HepG2 (cell line): ENCODE measurements around the gene HAPLN2. TPM values are rescaled to one million over a fixed set of nuclear protein-coding genes. Genes with fewer than 3 reads are reported as not detected.

Source experiments
- CC2D1A ChIP-seq: sonication (generic); formaldehyde crosslinking; IDR thresholded peaks from 2 replicates; pipeline ENCODE4 v1.8.1; 2023; ENCODE audit warnings: mild to moderate bottlenecking, missing genetic modification reagents
- CERS6 ChIP-seq: sonication (generic); formaldehyde crosslinking; IDR thresholded peaks from 2 replicates; pipeline ENCODE4 v1.5.0; 2020; ENCODE audit warnings: missing genetic modification reagents
- DMAP1 ChIP-seq: IDR thresholded peaks from 2 replicates; pipeline ENCODE4 v1.6.1; 2016
- DZIP1 ChIP-seq: sonication (generic); formaldehyde crosslinking; IDR thresholded peaks from 2 replicates; pipeline ENCODE4 v1.5.0; 2020; ENCODE audit warnings: mild to moderate bottlenecking, missing genetic modification reagents
- E2F1 ChIP-seq: sonication (generic); formaldehyde crosslinking; IDR thresholded peaks from 2 replicates; pipeline ENCODE4 v1.5.0; 2020; ENCODE audit warnings: missing genetic modification reagents
- HIVEP1 ChIP-seq: sonication (generic); formaldehyde crosslinking; IDR thresholded peaks from 2 replicates; pipeline ENCODE4 v1.4.0; 2020; ENCODE audit warnings: mild to moderate bottlenecking, missing genetic modification reagents
- KAT8 ChIP-seq: IDR thresholded peaks from 2 replicates; pipeline ENCODE4 v1.6.1; 2016; ENCODE audit warnings: missing genetic modification reagents, missing compliant biosample characterization
- MIXL1 ChIP-seq: IDR thresholded peaks from 2 replicates; pipeline ENCODE4 v1.6.1; 2016
- MLXIP ChIP-seq: sonication (generic); formaldehyde crosslinking; IDR thresholded peaks from 2 replicates; pipeline ENCODE4 v1.9.0; 2021; ENCODE audit warnings: missing genetic modification reagents, borderline replicate concordance
- NKX3-1 ChIP-seq: sonication (generic); formaldehyde crosslinking; IDR thresholded peaks from 2 replicates; pipeline ENCODE4 v1.5.0; 2020; ENCODE audit warnings: missing genetic modification reagents
- RFX1 ChIP-seq: fragments of 450-650 bp; IDR thresholded peaks from 2 replicates; pipeline ENCODE4 v1.6.1; 2017
- RNF219 ChIP-seq: sonication (generic); formaldehyde crosslinking; IDR thresholded peaks from 2 replicates; pipeline ENCODE4 v1.5.0; 2020; ENCODE audit warnings: mild to moderate bottlenecking, missing genetic modification reagents
- SATB2 ChIP-seq: sonication (generic); formaldehyde crosslinking; IDR thresholded peaks from 2 replicates; pipeline ENCODE4 v1.5.0; 2020; ENCODE audit warnings: missing genetic modification reagents
- SYNCRIP ChIP-seq: fragments of 200-400 bp; formaldehyde crosslinking; IDR thresholded peaks from 2 replicates; pipeline ENCODE4 v1.6.1; 2018; ENCODE audit warnings: mild to moderate bottlenecking, low read depth, low read length; ENCODE audit not compliant: insufficient read depth
- ZNF543 ChIP-seq: sonication (generic); formaldehyde crosslinking; IDR thresholded peaks from 2 replicates; pipeline ENCODE4 v1.4.0; 2020; ENCODE audit warnings: mild to moderate bottlenecking, missing genetic modification reagents
- ZNF564 ChIP-seq: sonication (generic); formaldehyde crosslinking; IDR thresholded peaks from 2 replicates; pipeline ENCODE4 v1.8.1; 2023; ENCODE audit warnings: mild to moderate bottlenecking, missing genetic modification reagents
- ZNF704 ChIP-seq: sonication (generic); formaldehyde crosslinking; IDR thresholded peaks from 2 replicates; pipeline ENCODE4 v1.8.1; 2023; ENCODE audit warnings: mild to moderate bottlenecking, inconsistent platforms, moderate library complexity, missing genetic modification reagents, borderline replicate concordance
- ZNF761 ChIP-seq: sonication (generic); formaldehyde crosslinking; conservative IDR thresholded peaks from 2 replicates; pipeline ENCODE4 v1.4.0; 2020; ENCODE audit warnings: mild to moderate bottlenecking, missing genetic modification reagents
- ZNF780A ChIP-seq: sonication (generic); formaldehyde crosslinking; IDR thresholded peaks from 2 replicates; pipeline ENCODE4 v1.8.0; 2022; ENCODE audit warnings: mild to moderate bottlenecking, missing genetic modification reagents, moderate library complexity
- polyA plus RNA-seq, 8 experiments: library from polyadenylated mRNA; depleted of rRNA in 3 of 8; stranded (reverse) in 7 of 8; unstranded in 1 of 8; fragments of >200 nt; fragmentation: Illumina TruSeq in 4 of 8; extraction: Trizol in 4 of 8; gene quantifications; 2 replicates each; pipeline versions ENCODE4 v1.2.1 to v1.2.3, GENCODE V29; 2011 to 2016; ENCODE audit warnings: low read depth in 4 of 8, missing spikeins in 1 of 8, mixed read lengths in 1 of 8; ENCODE audit not compliant: insufficient read depth in 1 of 8
- total RNA-seq, 5 experiments: library from RNA; depleted of rRNA; stranded (reverse); fragments of >200 nt; fragmentation: Illumina TruSeq; extraction: Trizol; gene quantifications; 2 replicates each; pipeline ENCODE4 v1.2.3, GENCODE V29; 2016; ENCODE audit warnings: low read depth in 1 of 5

The HAPLN2 gene
- total and polyA plus RNA-seq, 2 of the 13 experiments (the other 11 are each of a cell fraction or from before 2014, with no cell fraction given) = not detected

- TF ChIP-seq ZNF704 (CRISPR knock-in tag) = peak; percentile 54; the same call in 1 of the 2 replicates
- TF ChIP-seq SATB2 = no peak
- no peak for TF ChIP-seq SYNCRIP
- TF ChIP-seq E2F1 = peak; percentile 95
- TF ChIP-seq CC2D1A = no peak
- no peak for TF ChIP-seq RNF219 (CRISPR knock-in tag)
- TF ChIP-seq MLXIP = no peak
- TF ChIP-seq MIXL1 (CRISPR knock-in tag) = no peak
- no peak for TF ChIP-seq ZNF564 (CRISPR knock-in tag)
- TF ChIP-seq HIVEP1 (CRISPR knock-in tag) = peak; percentile 54
- TF ChIP-seq DZIP1 (CRISPR knock-in tag) = no peak
- no peak for TF ChIP-seq RFX1
- no peak for TF ChIP-seq NKX3-1 (CRISPR knock-in tag)
- TF ChIP-seq ZNF761 (CRISPR knock-in tag) = no peak
- no peak; the same call in 1 of the 2 replicates for TF ChIP-seq KAT8
- 0 out of 2 replicates have a peak, but pooled peaks have one; percentile 35 for TF ChIP-seq DMAP1 (CRISPR knock-in tag)
- TF ChIP-seq ZNF543 = no peak
- TF ChIP-seq CERS6 (CRISPR knock-in tag) = no peak
- TF ChIP-seq ZNF780A = no peak
Measured at GRCh38 chr1:156571919-156572662, 47.1 kb upstream of the HAPLN2 start, which contains the start of gene IQGAP3 (continued).
